Sigmoid colon (tissue), 7 donors: ENCODE measurements around the gene CLTRN. TPM values are rescaled to one million over a fixed set of nuclear protein-coding genes. Genes with fewer than 3 reads are reported as not detected.
"Not testable (repeated sequence)": the region's sequence is repeated elsewhere in the genome, so short reads cannot be mapped to it uniquely, and the experiment has no call there.

Experiments used
- DNase-seq: peaks from one replicate; pipeline ENCODE4 v3.0.0-alpha.2; 2019
- H3K27ac ChIP-seq, 4 donors: fragments of 200-600 bp; sonication (generic); one replicate each; pipeline ENCODE4 v1.5.1; 2016 to 2019; ENCODE audit warnings: mild to moderate bottlenecking in 1 of 4
- H3K27me3 ChIP-seq, 3 donors: fragments of 200-600 bp; sonication (generic); one replicate each; pipeline ENCODE4 v1.5.1; 2019; ENCODE audit warnings: mild to moderate bottlenecking in 1 of 3
- H3K36me3 ChIP-seq, 4 donors: fragments of 200-600 bp; sonication (generic); one replicate each; pipeline ENCODE4 v1.5.1; 2016 to 2019
- H3K4me1 ChIP-seq, 4 donors: fragments of 200-600 bp; sonication (generic); one replicate each; pipeline ENCODE4 v1.5.1; 2017 to 2019
- H3K4me3 ChIP-seq, 4 donors: fragments of 200-600 bp; sonication (generic); one replicate each; pipeline ENCODE4 v1.5.1; 2017 to 2019; ENCODE audit warnings: mild to moderate bottlenecking in 2 of 4, moderate library complexity in 1 of 4
- H3K9me3 ChIP-seq, 4 donors: fragments of 200-600 bp in 3 of 4; sonication (generic) in 3 of 4; one replicate each; pipeline versions ENCODE4 v1.5.1 to v1.6.1; 2013 to 2019
- EP300 ChIP-seq, 4 donors: sonication (generic); formaldehyde crosslinking; IDR thresholded peaks; one replicate each; pipeline ENCODE4 v1.6.1; 2017; ENCODE audit warnings: antibody characterized with exemption in 4 of 4
- POLR2A ChIP-seq, 2 donors: fragments of 450-650 bp; IDR thresholded peaks; one replicate each; pipeline ENCODE4 v1.6.1; 2016; ENCODE audit warnings: antibody characterized with exemption in 2 of 2, mild to moderate bottlenecking in 2 of 2, moderate library complexity in 2 of 2
- POLR2AphosphoS5 ChIP-seq, 4 donors: sonication (generic); formaldehyde crosslinking; IDR thresholded peaks; one replicate each; pipeline ENCODE4 v1.6.1; 2017; ENCODE audit warnings: antibody characterized with exemption in 4 of 4
- WGBS, 2 donors: extraction: QIAGEN DNeasy Blood & Tissue Kit; methylation state at CpG; one replicate each; pipeline ENCODE4 v1.1.7; 2013; 5-methylcytosine and 5-hydroxymethylcytosine counted together
- intact Hi-C: fragments of 100-400 bp; cut with DNase I; formaldehyde crosslinking; loops from one replicate; pipeline ENCODE4 v1.15.1; 2023
- polyA plus RNA-seq, 3 donors: library from polyadenylated mRNA; stranded (reverse); fragments of 200-250 nt; gene quantifications; one replicate each; pipeline ENCODE4 v1.2.3, GENCODE V29; 2013
- total RNA-seq, 4 donors: library from RNA; depleted of rRNA; stranded (reverse); fragments of >200 nt; gene quantifications; one replicate each; pipeline ENCODE4 v1.1.0, GENCODE V29; 2016
- TF ChIP-seq, protein P1 (sequence below), 4 experiments: fragments of 450-650 bp in 3 of 4; fragments of 200-600 bp in 1 of 4; IDR thresholded peaks; one replicate each; pipeline ENCODE4 v1.5.1; 2016 to 2019; ENCODE audit warnings: antibody characterized with exemption in 4 of 4, mild to moderate bottlenecking in 3 of 4, moderate library complexity in 2 of 4
- donor health status: healthy with polysubstance abuse.
- donor health status: Bipolar disorder and iron deficiency.
- donor health status: healthy.

CLTRN gene, protein sequence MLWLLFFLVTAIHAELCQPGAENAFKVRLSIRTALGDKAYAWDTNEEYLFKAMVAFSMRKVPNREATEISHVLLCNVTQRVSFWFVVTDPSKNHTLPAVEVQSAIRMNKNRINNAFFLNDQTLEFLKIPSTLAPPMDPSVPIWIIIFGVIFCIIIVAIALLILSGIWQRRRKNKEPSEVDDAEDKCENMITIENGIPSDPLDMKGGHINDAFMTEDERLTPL
- under 1 TPM in 1 of 4 donors, not detected in 3; 0.33 TPM for total RNA-seq
- polyA plus RNA-seq: under 1 TPM in 2 of 3 donors, not detected in 1; 0.12 to 0.60 TPM

DNA sequence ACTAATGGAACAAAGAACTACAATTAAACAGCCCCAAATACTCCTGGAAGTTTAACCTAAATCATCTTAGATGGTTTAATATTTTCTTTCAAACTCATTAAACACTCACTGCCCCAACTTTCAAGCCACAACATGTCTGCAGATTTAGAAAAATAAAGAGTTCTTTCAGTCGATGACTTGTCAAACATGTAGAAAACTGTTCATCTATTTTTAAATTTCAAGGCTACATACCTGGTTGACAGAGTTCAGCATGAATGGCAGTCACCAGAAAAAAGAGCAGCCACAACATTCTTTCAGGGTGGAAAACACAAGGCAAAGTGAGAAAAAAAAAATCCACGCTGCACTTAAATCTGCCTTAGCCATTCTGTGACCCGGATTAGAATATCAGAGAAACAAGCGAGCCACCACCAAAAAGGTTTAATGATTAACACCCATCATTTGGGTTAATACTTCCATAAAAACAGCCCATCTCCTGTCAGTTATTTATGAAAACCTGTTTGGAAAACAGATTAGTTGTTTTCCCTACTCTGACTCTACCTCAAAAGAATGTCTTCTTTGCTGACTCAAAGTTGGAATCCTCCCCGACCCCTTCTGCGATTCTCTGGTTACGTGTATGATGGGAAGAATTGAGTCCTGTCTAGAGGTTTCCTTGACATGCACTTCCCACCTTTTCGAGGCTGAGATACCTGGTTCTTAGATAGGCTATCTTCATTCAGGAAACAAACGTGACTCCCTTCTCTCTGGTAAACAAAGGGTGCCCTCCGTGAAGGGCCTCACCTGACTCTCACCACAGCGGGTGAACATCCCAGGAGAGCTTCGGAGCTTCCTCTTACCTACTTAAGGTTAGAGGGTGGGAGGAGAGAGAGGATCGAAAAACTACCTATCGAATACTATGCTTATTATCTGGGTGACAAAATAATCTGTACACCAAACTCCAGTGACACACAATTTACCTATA lies at the start of gene CLTRN:
Gene CLTRN (minus strand): TSS at position 319 of the 958 bp plus-strand sequence. CDS start 30 bp downstream, at position 289.
- no peaks in the 10 kb centered on the region for H3K4me1 ChIP-seq
- no peaks in the 10 kb centered on the region for H3K27me3 ChIP-seq
- H3K9me3 ChIP-seq: no peaks in the 10 kb centered on the region
- no peaks in the 10 kb centered on the region for H3K36me3 ChIP-seq
- no peak within 1 kb of the TSS for H3K27ac ChIP-seq
- TF ChIP-seq POLR2AphosphoS5 (IDR thresholded peaks at IDR 0.05) (no peak), POLR2A (IDR thresholded peaks at IDR 0.05) (no peak), EP300 (IDR thresholded peaks at IDR 0.05) (no peak)
- TF ChIP-seq, protein P1, sequence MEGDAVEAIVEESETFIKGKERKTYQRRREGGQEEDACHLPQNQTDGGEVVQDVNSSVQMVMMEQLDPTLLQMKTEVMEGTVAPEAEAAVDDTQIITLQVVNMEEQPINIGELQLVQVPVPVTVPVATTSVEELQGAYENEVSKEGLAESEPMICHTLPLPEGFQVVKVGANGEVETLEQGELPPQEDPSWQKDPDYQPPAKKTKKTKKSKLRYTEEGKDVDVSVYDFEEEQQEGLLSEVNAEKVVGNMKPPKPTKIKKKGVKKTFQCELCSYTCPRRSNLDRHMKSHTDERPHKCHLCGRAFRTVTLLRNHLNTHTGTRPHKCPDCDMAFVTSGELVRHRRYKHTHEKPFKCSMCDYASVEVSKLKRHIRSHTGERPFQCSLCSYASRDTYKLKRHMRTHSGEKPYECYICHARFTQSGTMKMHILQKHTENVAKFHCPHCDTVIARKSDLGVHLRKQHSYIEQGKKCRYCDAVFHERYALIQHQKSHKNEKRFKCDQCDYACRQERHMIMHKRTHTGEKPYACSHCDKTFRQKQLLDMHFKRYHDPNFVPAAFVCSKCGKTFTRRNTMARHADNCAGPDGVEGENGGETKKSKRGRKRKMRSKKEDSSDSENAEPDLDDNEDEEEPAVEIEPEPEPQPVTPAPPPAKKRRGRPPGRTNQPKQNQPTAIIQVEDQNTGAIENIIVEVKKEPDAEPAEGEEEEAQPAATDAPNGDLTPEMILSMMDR (IDR thresholded peaks at IDR 0.05): no peak
- intact Hi-C loops: no loop called here
- H3K4me3 ChIP-seq: no peak within 1 kb of the TSS
- DNase-seq: no peak
- WGBS, 2 donors: 57 to 68% methylated on average over 14 of the region's 14 CpGs

DNA sequence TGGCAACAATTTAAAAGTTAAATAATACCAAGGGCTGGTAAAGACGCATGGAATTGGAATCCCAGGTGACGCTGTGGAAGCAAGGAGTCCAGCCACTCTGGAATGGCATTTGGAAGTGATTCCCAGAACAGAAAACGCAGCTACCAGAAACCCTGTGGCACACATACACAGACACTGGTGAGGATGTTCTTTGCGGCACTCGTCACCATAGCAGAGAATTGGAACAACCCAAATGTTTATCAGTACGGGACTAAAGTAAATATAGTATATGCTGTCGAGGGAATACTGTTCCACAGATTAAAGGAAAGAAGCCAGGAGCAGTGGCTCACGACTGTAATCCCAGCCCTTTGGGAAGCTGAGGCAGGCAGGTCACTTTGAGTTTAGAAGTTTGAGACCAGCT lies 39.7 kb upstream of the CLTRN start:
- intact Hi-C loops: not testable (repeated sequence)
- 87 to 93% methylated on average over 5 of the region's 8 CpGs for WGBS, 2 donors

DNA sequence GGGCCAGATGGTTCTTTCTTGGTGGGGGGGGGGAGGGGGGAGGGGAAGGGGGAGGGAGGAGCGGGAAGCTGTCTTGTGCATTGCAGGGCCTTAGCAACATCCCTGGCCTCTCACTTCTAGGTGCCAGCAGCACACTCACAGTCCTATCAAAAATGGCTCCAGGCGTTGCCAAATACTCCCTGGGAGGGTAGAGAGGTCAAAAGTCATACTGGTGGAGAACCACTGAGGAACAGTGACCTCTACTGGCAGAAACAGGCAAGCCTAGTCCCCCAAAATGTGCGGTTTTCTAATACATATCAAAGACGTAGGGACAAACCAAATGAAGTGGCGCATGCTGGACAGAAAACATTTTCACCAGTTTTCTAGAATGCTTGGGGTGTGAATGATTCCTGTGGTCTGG lies 39.2 kb upstream of the CLTRN start:
- H3K9me3 ChIP-seq, intact Hi-C loops, H3K4me3 ChIP-seq, H3K36me3 ChIP-seq, H3K27ac ChIP-seq, H3K27me3 ChIP-seq, H3K4me1 ChIP-seq, DNase-seq: not testable (repeated sequence)
- WGBS, 2 donors: no CpG with 5 or more reads among the region's 5 CpGs

More for the DNA sequence above, 39.7 kb upstream of the CLTRN start:
- H3K27ac ChIP-seq, H3K4me3 ChIP-seq, DNase-seq, H3K27me3 ChIP-seq, H3K9me3 ChIP-seq, H3K36me3 ChIP-seq, H3K4me1 ChIP-seq: not testable (repeated sequence)

DNA sequence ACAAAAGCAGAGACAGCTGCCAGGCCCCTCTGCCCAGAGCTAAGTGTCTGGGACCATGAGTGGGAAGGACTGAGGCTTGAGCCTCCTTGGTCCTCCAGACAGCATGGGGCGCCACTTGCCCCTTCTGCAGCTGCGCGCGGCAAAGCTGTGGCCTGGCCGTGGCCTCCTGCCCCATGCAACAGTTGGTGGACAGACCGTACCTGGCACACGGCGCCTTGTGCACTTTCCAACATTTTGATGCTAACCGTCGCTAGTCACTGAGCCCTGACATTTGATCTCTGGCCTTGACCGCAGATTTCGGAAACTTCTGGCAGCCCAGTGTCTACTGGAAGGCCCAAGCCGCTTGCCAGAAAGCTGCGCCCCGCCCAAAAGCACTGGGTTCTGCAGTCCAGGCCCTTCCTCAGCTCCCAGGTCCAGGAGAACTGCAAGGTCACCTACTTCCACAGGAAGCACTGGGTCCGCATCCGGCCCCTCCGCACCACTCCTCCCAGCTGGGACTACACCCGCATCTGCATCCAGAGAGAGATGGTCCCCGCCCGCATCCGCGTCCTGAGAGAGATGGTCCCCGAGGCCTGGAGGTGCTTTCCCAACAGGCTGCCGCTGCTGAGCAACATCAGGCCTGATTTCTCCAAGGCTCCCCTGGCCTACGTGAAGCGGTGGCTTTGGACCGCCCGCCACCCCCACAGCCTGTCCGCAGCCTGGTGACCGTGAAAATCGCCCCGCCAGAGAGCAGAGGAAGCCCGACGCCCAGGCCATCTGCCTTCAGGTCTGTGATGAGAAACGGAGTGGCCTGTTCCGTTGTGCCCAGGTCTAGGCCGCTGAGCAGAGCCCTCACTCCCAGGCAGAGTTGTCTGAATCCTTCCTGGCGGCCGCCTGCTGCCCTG lies 38.1 kb upstream of the CLTRN start:
- intact Hi-C loops: no loop called here
- H3K36me3 ChIP-seq: no peaks in the 10 kb centered on the region
- no peak for DNase-seq
- no peak overlapping the region for H3K27ac ChIP-seq
- TF ChIP-seq, protein P1 (IDR thresholded peaks at IDR 0.05): no peak
- no peak for TF ChIP-seq POLR2AphosphoS5 (IDR thresholded peaks at IDR 0.05)
- no peak for TF ChIP-seq EP300 (IDR thresholded peaks at IDR 0.05)
- TF ChIP-seq POLR2A (IDR thresholded peaks at IDR 0.05): no peak
- no peaks in the 10 kb centered on the region for H3K27me3 ChIP-seq
- no peaks in the 10 kb centered on the region for H3K4me1 ChIP-seq
- no peaks in the 10 kb centered on the region for H3K9me3 ChIP-seq
- no peak overlapping the region for H3K4me3 ChIP-seq
- 98% methylated on average over 40 of the region's 40 CpGs for WGBS, 2 donors

DNA sequence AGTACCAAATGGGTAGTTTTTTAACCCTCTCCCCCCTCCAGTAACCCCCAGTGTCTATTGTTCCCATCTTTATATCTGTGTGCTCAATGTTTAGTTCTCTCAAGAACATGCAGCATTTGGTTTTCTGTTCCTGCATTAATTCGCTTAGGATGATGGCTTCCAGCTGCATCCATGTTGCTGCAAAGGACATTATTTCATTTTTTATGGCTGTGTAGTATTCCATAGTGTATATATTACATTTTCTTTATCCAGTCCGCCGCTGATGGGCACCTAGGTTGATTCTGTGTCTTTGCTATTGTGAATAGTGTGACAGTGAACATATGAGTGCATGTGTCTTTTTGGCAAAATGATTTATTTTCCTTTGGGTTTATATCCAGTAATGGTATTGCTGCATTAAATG lies 31.9 kb upstream of the CLTRN start:
- H3K9me3 ChIP-seq: no peaks in the 10 kb centered on the region
- no peak for DNase-seq
- intact Hi-C loops: no loop called here
- peaks cover 0 to 6% (median 3%) of the 10 kb centered on the region in 4 donors for H3K36me3 ChIP-seq
- no peak overlapping the region for H3K4me3 ChIP-seq
- H3K4me1 ChIP-seq: no peaks in the 10 kb centered on the region
- TF ChIP-seq POLR2A (IDR thresholded peaks at IDR 0.05) (no peak), EP300 (IDR thresholded peaks at IDR 0.05) (no peak), POLR2AphosphoS5 (IDR thresholded peaks at IDR 0.05) (no peak)
- TF ChIP-seq, protein P1 (IDR thresholded peaks at IDR 0.05): no peak
- H3K27me3 ChIP-seq: no peaks in the 10 kb centered on the region
- no peak overlapping the region for H3K27ac ChIP-seq
- WGBS, 2 donors: 98% methylated on average over 3 of the region's 3 CpGs
